ENCODE data around the gene MAB21L2. TPM values are rescaled to one million over a fixed set of nuclear protein-coding genes. Genes with fewer than 3 reads are reported as not detected.

MAB21L2 gene
- total RNA-seq (2021): not detected in 2 replicates
- long read RNA-seq: 0 reads

- H2BK15ac ChIP-seq (ENCODE audit: low read depth, low read length): no peak within 1 kb of the TSS
- H3K9me3 Mint-ChIP-seq: peaks cover 0 to 3% of the 10 kb centered on the region in 2 experiments; a peak in 1 of 5 replicates
- no peaks in the 10 kb centered on the region; a peak in 1 of 7 replicates for H3K36me3 Mint-ChIP-seq (ENCODE audit: insufficient read depth in 1 of 3, low read depth in 3 of 3)
- H3K4me3 Mint-ChIP-seq: peak within 1 kb of the TSS; percentile 76 to 90
- H2BK12ac ChIP-seq (ENCODE audit: insufficient read length, low read depth, low read length): no peak within 1 kb of the TSS
- H3K27me3 ChIP-seq (ENCODE audit: insufficient read depth, low read length): peaks cover 30% of the 10 kb centered on the region; the same call in 1 of the 2 replicates
- H2AFZ ChIP-seq (ENCODE audit: low read length): no peak within 1 kb of the TSS
- no peak for TF ChIP-seq CTCF (conservative IDR thresholded peaks at IDR 0.05)
- DNase-seq: peak; percentile 31
- H3K4ac ChIP-seq (ENCODE audit: low read depth, low read length): no peak within 1 kb of the TSS
- H4K5ac ChIP-seq (ENCODE audit: insufficient read length, low read depth, low read length): no peak within 1 kb of the TSS
- no peak within 1 kb of the TSS for H3K9ac ChIP-seq (ENCODE audit: extremely low read depth, insufficient read length, low read length)
- peaks cover 81% of the 10 kb centered on the region for H3K27me3 Mint-ChIP-seq (ENCODE audit: low read depth)
- H4K20me1 ChIP-seq (ENCODE audit: control insufficient read depth, insufficient read depth, insufficient read length): peaks cover 4% of the 10 kb centered on the region
- no peak within 1 kb of the TSS for H3K14ac ChIP-seq (ENCODE audit: insufficient read depth, low read length)
- no peak within 1 kb of the TSS for H3K27ac ChIP-seq (ENCODE audit: insufficient read length, low read depth, low read length)
- WGBS (ENCODE audit: extremely low coverage, insufficient read length, low lambda C conversion rate): no CpG with 5 or more reads among the region's 27 CpGs
- no peaks in the 10 kb centered on the region for H3K9me3 ChIP-seq (ENCODE audit: control insufficient read depth, low read depth, low read length)
- H2BK120ac ChIP-seq (ENCODE audit: low read depth, low read length, poor library complexity, severe bottlenecking): no peak within 1 kb of the TSS
- no peak within 1 kb of the TSS for H4K8ac ChIP-seq (replicated peaks; ENCODE audit: insufficient read length, low read depth, low read length)
- no peak within 1 kb of the TSS for H3K23ac ChIP-seq (ENCODE audit: insufficient read length, low read depth, low read length)
- H3K4me1 ChIP-seq (ENCODE audit: insufficient read depth, low read length): 0 out of 2 replicates have a peak, but pooled peaks cover 2% of the 10 kb centered on the region
- peaks cover 48 to 67% of the 10 kb centered on the region in 2 experiments for H3K4me1 Mint-ChIP-seq
- H4K91ac ChIP-seq (ENCODE audit: insufficient read length, low read depth, low read length): no peak within 1 kb of the TSS
- H3K79me1 ChIP-seq (ENCODE audit: insufficient read depth, low read depth, low read length, poor library complexity, severe bottlenecking): no peaks in the 10 kb centered on the region
- no peak within 1 kb of the TSS for H2BK5ac ChIP-seq (ENCODE audit: insufficient read length, low read length)
- peaks cover 35% of the 10 kb centered on the region for H3K23me2 ChIP-seq (ENCODE audit: insufficient read length, low read depth, low read length, poor library complexity, severe bottlenecking)
- peak within 1 kb of the TSS; percentile 98 for H3K4me2 ChIP-seq (ENCODE audit: insufficient read depth, insufficient read length, low read length)
- H3K79me2 ChIP-seq (ENCODE audit: insufficient read depth, low read length): no peaks in the 10 kb centered on the region
- no peak within 1 kb of the TSS for H3K56ac ChIP-seq (ENCODE audit: insufficient read length, low read depth, low read length)
- no peak within 1 kb of the TSS for H2BK20ac ChIP-seq (ENCODE audit: low read depth, low read length, poor library complexity, severe bottlenecking)
- H2AK5ac ChIP-seq (ENCODE audit: insufficient read length, low read length): no peak within 1 kb of the TSS
- no peak within 1 kb of the TSS for H3T11ph ChIP-seq (ENCODE audit: low read length)
- H3K27ac Mint-ChIP-seq: no peak within 1 kb of the TSS
- H3K18ac ChIP-seq (ENCODE audit: insufficient read length, low read depth, low read length): no peak within 1 kb of the TSS
Measured at GRCh38 chr4:150582146-150582872, at the start of gene MAB21L2. Gene MAB21L2, plus strand, starts transcription at chr4:150582151. Its CDS starts 879 bp downstream, at chr4:150583030.

All from H9 (cell line).